ENCODE data around the gene DDX31.

DDX31 gene

GRCh38 chr9:132592451-132592850 is 77.3 kb downstream of the DDX31 start:
- no peak for DNase-seq

- DNase-seq: no peak
These were observed 78.0 kb downstream of the DDX31 start for GRCh38 chr9:132591751-132592314.

- no peak for DNase-seq
These were observed 78.5 kb downstream of the DDX31 start for GRCh38 chr9:132591244-132591643.

GRCh38 chr9:132590318-132591182 is 79.2 kb downstream of the DDX31 start:
- DNase-seq: no peak

GRCh38 chr9:132590037-132590317 is 79.8 kb downstream of the DDX31 start:
- DNase-seq: no peak

GRCh38 chr9:132589148-132590036 is 80.4 kb downstream of the DDX31 start:
- DNase-seq: no peak

- no peak for DNase-seq
These were observed 81.2 kb downstream of the DDX31 start for GRCh38 chr9:132588501-132589147.

GRCh38 chr9:132588098-132588497 is 81.7 kb downstream of the DDX31 start:
- DNase-seq: no peak

- no peak for DNase-seq
These were observed 82.2 kb downstream of the DDX31 start for GRCh38 chr9:132587592-132587955.

- no peak for DNase-seq
These were observed 82.8 kb downstream of the DDX31 start for GRCh38 chr9:132586830-132587591.

- DNase-seq: no peak
These were observed 83.6 kb downstream of the DDX31 start for GRCh38 chr9:132585954-132586829.

- DNase-seq: no peak
These were observed 84.9 kb downstream of the DDX31 start for GRCh38 chr9:132584601-132585560.

- no peak for DNase-seq
These were observed 86.0 kb downstream of the DDX31 start for GRCh38 chr9:132583584-132584304.

- DNase-seq: no peak
These were observed 86.8 kb downstream of the DDX31 start for GRCh38 chr9:132582786-132583583.

GRCh38 chr9:132582276-132582785 is 87.5 kb downstream of the DDX31 start, which contains the start of gene BARHL1:
Gene BARHL1, plus strand, starts transcription at chr9:132582606. Its CDS starts 192 bp downstream, at chr9:132582798.
- no peak for DNase-seq

- DNase-seq: no peak
These were observed 90.4 kb downstream of the DDX31 start for GRCh38 chr9:132579427-132579798.

- DNase-seq: no peak
These were observed 91.3 kb downstream of the DDX31 start for GRCh38 chr9:132578367-132578932.

- DNase-seq: no peak
These were observed 92.7 kb downstream of the DDX31 start for GRCh38 chr9:132577119-132577518.
